Mesodermal cell (in vitro differentiated cells): ENCODE measurements around the gene H2AZ1. TPM values are rescaled to one million over a fixed set of nuclear protein-coding genes. Genes with fewer than 3 reads are reported as not detected.

ENCODE experiments used
- H3K27ac ChIP-seq: 2 replicates; pipeline ENCODE4 v1.7.0; 2013; ENCODE audit warnings: mild to moderate bottlenecking, low read depth, low read length, moderate library complexity; ENCODE audit not compliant: severe bottlenecking
- H3K36me3 ChIP-seq: 2 replicates; pipeline ENCODE4 v1.7.1; 2013; ENCODE audit warnings: mild to moderate bottlenecking, low read length, moderate library complexity; ENCODE audit not compliant: control insufficient read depth, insufficient read depth
- H3K4me1 ChIP-seq: one replicate; pipeline ENCODE4 v1.7.1; 2013; ENCODE audit warnings: mild to moderate bottlenecking, low read length; ENCODE audit not compliant: insufficient read depth, control insufficient read depth, poor library complexity, severe bottlenecking
- H3K4me3 ChIP-seq: 2 replicates; pipeline ENCODE4 v1.7.0; 2013; ENCODE audit warnings: low read length, control low read depth, mild to moderate bottlenecking; ENCODE audit not compliant: insufficient read depth, poor library complexity, severe bottlenecking; ENCODE audit errors: extremely low read depth
- H3K9me3 ChIP-seq: 2 replicates; pipeline ENCODE4 v1.7.1; 2013; ENCODE audit warnings: mild to moderate bottlenecking, low read length, moderate library complexity; ENCODE audit not compliant: control insufficient read depth
- WGBS, 2 experiments: methylation state at CpG; one replicate each; pipeline ENCODE4 v1.1.5; 2013; ENCODE audit warnings: missing lambda C conversion rate in 2 of 2; ENCODE audit not compliant: insufficient coverage in 2 of 2; 5-methylcytosine and 5-hydroxymethylcytosine counted together
- polyA plus RNA-seq, 2 experiments: library from polyadenylated mRNA; stranded (reverse); fragments of 50-300 nt; gene quantifications; one replicate each; pipeline ENCODE4 v1.2.3, GENCODE V29; 2013

Gene H2AZ1
- 527 TPM for polyA plus RNA-seq (2013, experiment 1 of 2)
- 557 TPM for polyA plus RNA-seq (2013, experiment 2 of 2)

GRCh38 chr4:99949999-99950912 lies at the start of gene H2AZ1:
H2AZ1 (minus strand) TSS chr4:99950275; CDS start chr4:99950170, 105 bp downstream.
- 0 to 1% methylated on average over 40 to 67 of the region's 76 CpGs for WGBS, 2 experiments
- Histone ChIP-seq H3K27ac (peak within 1 kb of the TSS; percentile 97), H3K36me3 (peaks cover 17% of the 10 kb centered on the region), H3K4me3 (peak within 1 kb of the TSS; percentile 68), H3K4me1 (peaks cover 14% of the 10 kb centered on the region), H3K9me3 (no peaks in the 10 kb centered on the region)

GRCh38 chr4:99998062-99998867 lies 48.2 kb upstream of the H2AZ1 start:
- no CpG with 5 or more reads among the region's 2 CpGs for WGBS, 2 experiments
- Histone ChIP-seq H3K27ac (no peak overlapping the region), H3K9me3 (no peaks in the 10 kb centered on the region), H3K36me3 (no peaks in the 10 kb centered on the region), H3K4me1 (no peaks in the 10 kb centered on the region), H3K4me3 (no peak overlapping the region)

GRCh38 chr4:99991741-99992140 lies 41.7 kb upstream of the H2AZ1 start:
- no peaks in the 10 kb centered on the region for H3K4me1 ChIP-seq
- H3K36me3 ChIP-seq, result no peaks in the 10 kb centered on the region
- no peak overlapping the region for H3K4me3 ChIP-seq
- H3K27ac ChIP-seq, result no peak overlapping the region
- no peaks in the 10 kb centered on the region for H3K9me3 ChIP-seq
- WGBS, 2 experiments, result no CpG with 5 or more reads among the region's 3 CpGs

GRCh38 chr4:99987681-99988080 lies 37.6 kb upstream of the H2AZ1 start:
- no peaks in the 10 kb centered on the region for H3K4me1 ChIP-seq
- no peaks in the 10 kb centered on the region for H3K9me3 ChIP-seq
- H3K36me3 ChIP-seq, result no peaks in the 10 kb centered on the region
- no peak overlapping the region for H3K4me3 ChIP-seq
- H3K27ac ChIP-seq, result no peak overlapping the region

GRCh38 chr4:99986792-99987191 lies 36.7 kb upstream of the H2AZ1 start:
- WGBS, 2 experiments, result no CpG with 5 or more reads among the region's 4 CpGs
- H3K36me3 ChIP-seq, result no peaks in the 10 kb centered on the region
- no peaks in the 10 kb centered on the region for H3K9me3 ChIP-seq

GRCh38 chr4:99983289-99983943 lies 33.3 kb upstream of the H2AZ1 start:
- no peaks in the 10 kb centered on the region for H3K36me3 ChIP-seq
- 86% methylated on average over 1 of the region's 4 CpGs; no CpG with 5 or more reads in 1 of the 2 experiments for WGBS, 2 experiments
- no peaks in the 10 kb centered on the region for H3K9me3 ChIP-seq
- H3K4me3 ChIP-seq, result no peak overlapping the region
- no peak overlapping the region for H3K27ac ChIP-seq
- H3K4me1 ChIP-seq, result no peaks in the 10 kb centered on the region

More at GRCh38 chr4:99986792-99987191, 36.7 kb upstream of the H2AZ1 start:
- no peak overlapping the region for H3K4me3 ChIP-seq
- H3K27ac ChIP-seq, result no peak overlapping the region
- no peaks in the 10 kb centered on the region for H3K4me1 ChIP-seq

GRCh38 chr4:99979872-99980271 lies 29.8 kb upstream of the H2AZ1 start:
- H3K36me3 ChIP-seq, result no peaks in the 10 kb centered on the region
- no peak overlapping the region for H3K4me3 ChIP-seq
- H3K9me3 ChIP-seq, result no peaks in the 10 kb centered on the region
- H3K4me1 ChIP-seq, result no peaks in the 10 kb centered on the region
- no peak overlapping the region for H3K27ac ChIP-seq

GRCh38 chr4:99971453-99972111 lies 21.5 kb upstream of the H2AZ1 start:
- WGBS, 2 experiments, result 93 to 94% methylated on average over 9 of the region's 12 CpGs
- Histone ChIP-seq H3K27ac (no peak overlapping the region), H3K4me3 (no peak overlapping the region), H3K9me3 (no peaks in the 10 kb centered on the region), H3K36me3 (no peaks in the 10 kb centered on the region), H3K4me1 (peaks cover 15% of the 10 kb centered on the region)

- WGBS, 2 experiments, result no CpG with 5 or more reads among the region's 1 CpG
- no peaks in the 10 kb centered on the region for H3K36me3 ChIP-seq
- no peaks in the 10 kb centered on the region for H3K9me3 ChIP-seq
- H3K4me1 ChIP-seq, result peaks cover 22% of the 10 kb centered on the region
- H3K27ac ChIP-seq, result peak overlapping the region; percentile 46
- no peak overlapping the region for H3K4me3 ChIP-seq
Observed at GRCh38 chr4:99968330-99968729, 18.3 kb upstream of the H2AZ1 start.

GRCh38 chr4:99966692-99967091 lies 16.6 kb upstream of the H2AZ1 start:
- Histone ChIP-seq H3K27ac (no peak overlapping the region), H3K4me3 (no peak overlapping the region), H3K4me1 (peaks cover 22% of the 10 kb centered on the region), H3K9me3 (no peaks in the 10 kb centered on the region), H3K36me3 (no peaks in the 10 kb centered on the region)
- 100% methylated on average over 1 of the region's 3 CpGs for WGBS, 2 experiments
